Glutamatergic neuron (in vitro differentiated cells): ENCODE data around the gene NFATC1. TPM values are rescaled to one million over a fixed set of nuclear protein-coding genes. Genes with fewer than 3 reads are reported as not detected.
A peak's percentile ranks its signal among the peaks of the same experiment; 100 is the strongest.

Experiments used
- DNase-seq: peaks from one replicate; pipeline ENCODE4 v3.0.0; 2022
- H3K27ac Mint-ChIP-seq: one replicate; pipeline ENCODE4 v1.8.0; 2020; ENCODE audit warnings: mild to moderate bottlenecking, mixed read lengths, inconsistent platforms; ENCODE audit not compliant: unreplicated experiment
- H3K27me3 Mint-ChIP-seq: one replicate; pipeline ENCODE4 v1.8.0; 2020; ENCODE audit warnings: mild to moderate bottlenecking, moderate library complexity, mixed read lengths, inconsistent platforms; ENCODE audit not compliant: unreplicated experiment
- H3K36me3 Mint-ChIP-seq: one replicate; pipeline ENCODE4 v1.8.0; 2020; ENCODE audit warnings: mild to moderate bottlenecking, mixed read lengths, inconsistent platforms; ENCODE audit not compliant: unreplicated experiment
- H3K4me1 Mint-ChIP-seq: one replicate; pipeline ENCODE4 v1.8.0; 2020; ENCODE audit warnings: mild to moderate bottlenecking, low read depth, mixed read lengths, inconsistent platforms; ENCODE audit not compliant: unreplicated experiment
- H3K4me3 Mint-ChIP-seq: one replicate; pipeline ENCODE4 v1.8.0; 2020; ENCODE audit warnings: mild to moderate bottlenecking, mixed read lengths, inconsistent platforms; ENCODE audit not compliant: unreplicated experiment
- H3K9me3 Mint-ChIP-seq: one replicate; pipeline ENCODE4 v1.8.0; 2020; ENCODE audit warnings: mild to moderate bottlenecking, moderate library complexity, mixed read lengths, inconsistent platforms; ENCODE audit not compliant: unreplicated experiment
- CTCF ChIP-seq: fragments of 200-600 bp; sonication (generic); IDR thresholded peaks from one replicate; pipeline ENCODE4 v1.5.0; 2021; ENCODE audit not compliant: partially characterized antibody, unreplicated experiment
- total RNA-seq: library from RNA; stranded (reverse); fragmentation: NEBNext Ultra II Directional; extraction: Animal tissue kit (Norgen Biotek cat#: 25700); gene quantifications from one replicate; pipeline ENCODE4 v1.2.1, GENCODE V29; 2021; ENCODE audit not compliant: unreplicated experiment

The NFATC1 gene
- total RNA-seq, 1 donor from 2014 or later = 5.3 TPM

- Mint-ChIP-seq H3K27me3 (peaks cover 2% of the 10 kb centered on the region), H3K36me3 (no peaks in the 10 kb centered on the region), H3K9me3 (peaks cover 4% of the 10 kb centered on the region), H3K4me3 (no peak overlapping the region), H3K4me1 (peaks cover 15% of the 10 kb centered on the region), H3K27ac (peak overlapping the region; percentile 8)
- DNase-seq = peak; percentile 67
- no peak for TF ChIP-seq CTCF
Observed at GRCh38 chr18:79465392-79465991, 69.8 kb downstream of the NFATC1 start.

GRCh38 chr18:79466591-79466990, 70.9 kb downstream of the NFATC1 start:
- Mint-ChIP-seq H3K27me3 (peaks cover 7% of the 10 kb centered on the region), H3K4me3 (no peak overlapping the region), H3K36me3 (no peaks in the 10 kb centered on the region), H3K9me3 (peaks cover 4% of the 10 kb centered on the region), H3K4me1 (peaks cover 19% of the 10 kb centered on the region), H3K27ac (no peak overlapping the region)
- DNase-seq = no peak
- no peak for TF ChIP-seq CTCF

GRCh38 chr18:79467126-79467525, 71.4 kb downstream of the NFATC1 start:
- Mint-ChIP-seq H3K9me3 (peaks cover 3% of the 10 kb centered on the region), H3K4me1 (peaks cover 19% of the 10 kb centered on the region), H3K27me3 (peaks cover 8% of the 10 kb centered on the region), H3K4me3 (no peak overlapping the region), H3K27ac (no peak overlapping the region), H3K36me3 (no peaks in the 10 kb centered on the region)
- TF ChIP-seq CTCF = no peak
- DNase-seq = no peak

GRCh38 chr18:79468119-79468789, 72.5 kb downstream of the NFATC1 start:
- Mint-ChIP-seq H3K27ac (no peak overlapping the region), H3K9me3 (no peaks in the 10 kb centered on the region), H3K4me1 (peaks cover 19% of the 10 kb centered on the region), H3K36me3 (no peaks in the 10 kb centered on the region), H3K27me3 (peaks cover 8% of the 10 kb centered on the region), H3K4me3 (no peak overlapping the region)
- no peak for TF ChIP-seq CTCF
- no peak for DNase-seq

- Mint-ChIP-seq H3K36me3 (no peaks in the 10 kb centered on the region), H3K27me3 (peaks cover 8% of the 10 kb centered on the region), H3K9me3 (no peaks in the 10 kb centered on the region), H3K27ac (no peak overlapping the region), H3K4me1 (peaks cover 19% of the 10 kb centered on the region), H3K4me3 (no peak overlapping the region)
- no peak for TF ChIP-seq CTCF
- DNase-seq = no peak
Observed at GRCh38 chr18:79469309-79469708, 73.6 kb downstream of the NFATC1 start.
